ENCODE data around the gene SLC7A7.

DNA sequence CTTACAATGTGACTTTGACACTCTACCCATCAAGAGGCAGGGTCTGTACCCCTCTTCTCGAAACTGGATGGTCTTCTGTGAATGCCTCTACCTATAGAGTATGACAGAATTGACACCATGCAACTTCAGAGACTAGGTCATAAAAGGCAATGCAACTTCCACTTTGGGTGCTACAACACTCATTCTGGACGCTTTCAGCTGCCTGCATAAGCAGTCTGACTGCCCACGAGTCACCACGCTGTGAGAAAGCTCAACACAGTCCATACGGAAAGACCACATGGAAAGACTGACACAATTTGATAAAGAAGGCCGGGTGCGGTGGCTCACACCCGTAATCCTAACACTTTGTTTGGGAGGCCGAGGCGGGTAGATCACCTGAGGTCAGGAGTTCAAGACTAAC lies 14.9 kb downstream of the SLC7A7 start:
- TF ChIP-seq, protein P1, sequence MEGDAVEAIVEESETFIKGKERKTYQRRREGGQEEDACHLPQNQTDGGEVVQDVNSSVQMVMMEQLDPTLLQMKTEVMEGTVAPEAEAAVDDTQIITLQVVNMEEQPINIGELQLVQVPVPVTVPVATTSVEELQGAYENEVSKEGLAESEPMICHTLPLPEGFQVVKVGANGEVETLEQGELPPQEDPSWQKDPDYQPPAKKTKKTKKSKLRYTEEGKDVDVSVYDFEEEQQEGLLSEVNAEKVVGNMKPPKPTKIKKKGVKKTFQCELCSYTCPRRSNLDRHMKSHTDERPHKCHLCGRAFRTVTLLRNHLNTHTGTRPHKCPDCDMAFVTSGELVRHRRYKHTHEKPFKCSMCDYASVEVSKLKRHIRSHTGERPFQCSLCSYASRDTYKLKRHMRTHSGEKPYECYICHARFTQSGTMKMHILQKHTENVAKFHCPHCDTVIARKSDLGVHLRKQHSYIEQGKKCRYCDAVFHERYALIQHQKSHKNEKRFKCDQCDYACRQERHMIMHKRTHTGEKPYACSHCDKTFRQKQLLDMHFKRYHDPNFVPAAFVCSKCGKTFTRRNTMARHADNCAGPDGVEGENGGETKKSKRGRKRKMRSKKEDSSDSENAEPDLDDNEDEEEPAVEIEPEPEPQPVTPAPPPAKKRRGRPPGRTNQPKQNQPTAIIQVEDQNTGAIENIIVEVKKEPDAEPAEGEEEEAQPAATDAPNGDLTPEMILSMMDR (conservative IDR thresholded peaks at IDR 0.05) = no peak
- TF ChIP-seq EZH2 (IDR thresholded peaks at IDR 0.05; ENCODE audit: low read depth) = no peak

All from PC-9 (cell line).